NCI-H1436 (cell line): ENCODE measurements around the gene CMBL.
A peak's percentile ranks its signal among the peaks of the same experiment; 100 is the strongest.
"Not testable (repeated sequence)": the region's sequence is repeated elsewhere in the genome, so short reads cannot be mapped to it uniquely, and the experiment has no call there.

Experiments
- DNase-seq: peaks from one replicate; lab custom pipeline; 2025; lab: John Stamatoyannopoulos, UW

The CMBL gene

DNA sequence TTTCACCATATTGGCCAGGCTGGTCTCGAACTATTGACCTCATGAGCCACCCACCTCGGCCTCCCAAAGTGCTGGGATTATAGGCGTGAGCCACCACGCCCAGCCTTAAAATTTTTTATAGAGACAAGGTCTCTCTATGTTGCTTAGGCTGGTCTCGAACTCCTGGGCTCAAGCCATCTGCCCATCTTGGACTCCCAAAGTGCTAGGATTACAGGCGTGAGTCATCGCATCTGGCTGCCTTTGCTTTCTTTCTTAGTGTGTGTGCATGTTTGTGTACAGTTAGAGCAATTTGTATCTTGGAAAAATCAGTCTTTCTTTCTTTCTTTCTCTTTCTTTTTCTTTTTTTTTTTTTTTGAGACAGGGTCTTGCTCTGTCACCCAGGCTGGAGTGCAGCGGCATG is 22.3 kb downstream of the CMBL start:
- not testable (repeated sequence) for DNase-seq

DNA sequence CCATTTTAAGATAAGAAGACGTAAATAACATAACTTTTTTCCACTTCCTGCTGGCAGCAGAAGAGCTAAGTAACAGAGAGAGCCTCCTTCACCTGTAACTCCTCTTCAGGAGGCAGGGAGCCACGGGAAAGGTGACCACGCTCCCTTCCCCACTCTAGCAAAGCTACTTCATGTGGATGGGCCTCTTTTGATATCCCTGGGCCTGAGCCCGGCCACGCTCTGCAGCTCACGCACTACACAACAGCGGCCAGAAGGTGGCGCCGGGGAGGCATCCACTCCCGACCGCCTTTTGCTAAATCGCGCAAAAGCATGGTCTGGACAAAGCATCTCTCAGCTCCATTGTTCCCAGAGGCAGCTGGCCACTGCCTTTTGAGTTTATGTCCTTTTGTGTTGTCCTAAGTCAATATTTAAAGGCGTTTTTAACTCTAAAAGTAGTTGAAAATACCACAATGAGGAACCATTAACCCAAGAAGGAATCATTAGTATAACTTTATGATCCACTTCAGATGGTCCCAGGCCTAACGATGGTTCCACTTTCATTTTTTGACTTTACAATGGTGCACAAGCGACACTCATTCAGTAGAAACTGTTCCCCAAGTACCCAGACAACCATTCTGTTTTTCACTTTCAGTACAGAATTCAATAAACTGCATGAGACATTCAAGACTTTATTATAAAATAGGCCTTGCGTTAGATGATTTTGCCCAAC is 23.6 kb downstream of the CMBL start:
- DNase-seq, result peak; percentile 83

DNA sequence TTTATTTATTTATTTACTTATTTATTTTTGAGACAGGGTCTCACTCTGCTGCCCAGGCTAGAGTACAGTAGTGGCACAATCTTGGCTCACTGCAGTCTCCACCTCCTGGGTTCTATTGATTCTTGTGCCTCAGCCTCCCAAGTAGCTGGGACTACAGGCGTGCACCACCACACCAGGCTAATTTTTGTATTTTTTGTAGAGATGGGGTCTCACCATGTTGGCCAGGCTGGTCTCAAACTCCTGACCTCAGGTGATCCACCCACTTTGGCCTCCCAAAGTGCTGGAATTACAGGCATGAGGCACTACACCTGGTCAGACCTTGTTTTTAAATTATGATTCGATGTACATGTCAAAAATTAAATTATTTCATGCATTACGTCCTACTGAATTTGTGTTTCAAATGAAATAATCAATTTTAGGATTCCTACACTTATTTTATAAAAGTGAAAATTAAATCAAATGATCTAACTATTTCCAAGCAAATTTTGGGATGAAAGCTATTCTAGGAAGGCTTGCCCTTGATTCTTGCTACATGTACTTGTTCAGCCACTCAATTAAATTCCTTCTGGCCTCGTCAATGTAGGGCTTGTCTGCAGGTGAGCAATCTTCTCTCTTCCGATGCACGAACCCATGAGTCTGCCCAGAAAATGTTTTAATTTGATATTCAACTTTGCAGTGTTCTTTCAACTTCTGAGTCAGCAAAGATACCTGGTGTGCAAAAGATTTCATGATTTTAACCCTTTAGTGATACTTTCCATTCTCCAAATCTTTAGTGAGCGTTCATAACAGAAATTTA is 27.6 kb downstream of the CMBL start:
- no peak for DNase-seq

DNA sequence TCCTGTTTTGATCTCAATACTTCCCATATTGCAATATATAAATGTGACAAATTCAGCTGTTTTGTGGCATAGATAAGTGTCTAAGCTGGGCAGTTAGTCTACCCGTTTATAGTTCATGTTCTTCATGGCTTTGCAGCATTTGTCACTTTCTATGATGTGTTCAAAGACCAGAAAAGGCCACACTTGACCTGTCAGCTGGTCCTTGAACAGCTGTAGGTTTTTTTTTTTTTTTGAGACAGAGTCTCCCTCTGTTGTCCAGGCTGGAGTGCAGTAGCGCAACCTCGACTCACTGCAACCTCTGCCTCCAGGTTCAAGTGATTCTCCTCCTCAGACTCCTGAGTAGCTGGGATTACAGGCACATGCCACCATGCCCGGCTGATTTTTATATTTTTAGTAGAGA is 28.4 kb downstream of the CMBL start:
- DNase-seq, result no peak

DNA sequence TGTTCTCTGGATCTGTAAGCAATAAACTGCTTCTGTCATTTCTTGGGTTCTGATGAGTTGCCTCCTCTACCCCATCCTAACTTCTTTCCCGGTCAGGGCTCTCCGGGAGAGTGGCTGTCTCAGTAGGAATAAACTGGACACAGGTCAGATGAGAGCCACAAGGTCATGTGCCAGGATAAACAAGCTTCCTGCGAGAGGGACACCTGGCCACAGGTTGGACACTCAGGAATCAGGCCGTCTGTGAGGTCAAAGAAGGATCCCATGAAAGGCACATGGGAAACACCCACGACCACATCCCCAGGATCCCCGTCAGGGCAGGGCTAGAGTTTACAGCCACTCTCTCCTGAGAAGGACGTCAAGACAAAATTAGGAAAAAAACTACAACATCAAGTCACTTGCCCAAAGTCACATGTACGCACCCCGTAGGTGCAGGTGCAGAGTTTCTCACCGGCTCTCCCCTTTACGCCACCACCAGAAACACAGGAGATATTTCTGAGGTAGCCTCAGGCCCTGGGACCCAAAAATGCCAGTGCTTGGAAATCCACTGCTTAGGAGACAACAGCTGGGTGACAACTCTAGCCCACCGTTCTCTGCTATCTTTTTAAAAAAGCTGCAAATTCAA is 28.9 kb downstream of the CMBL start:
- no peak for DNase-seq

DNA sequence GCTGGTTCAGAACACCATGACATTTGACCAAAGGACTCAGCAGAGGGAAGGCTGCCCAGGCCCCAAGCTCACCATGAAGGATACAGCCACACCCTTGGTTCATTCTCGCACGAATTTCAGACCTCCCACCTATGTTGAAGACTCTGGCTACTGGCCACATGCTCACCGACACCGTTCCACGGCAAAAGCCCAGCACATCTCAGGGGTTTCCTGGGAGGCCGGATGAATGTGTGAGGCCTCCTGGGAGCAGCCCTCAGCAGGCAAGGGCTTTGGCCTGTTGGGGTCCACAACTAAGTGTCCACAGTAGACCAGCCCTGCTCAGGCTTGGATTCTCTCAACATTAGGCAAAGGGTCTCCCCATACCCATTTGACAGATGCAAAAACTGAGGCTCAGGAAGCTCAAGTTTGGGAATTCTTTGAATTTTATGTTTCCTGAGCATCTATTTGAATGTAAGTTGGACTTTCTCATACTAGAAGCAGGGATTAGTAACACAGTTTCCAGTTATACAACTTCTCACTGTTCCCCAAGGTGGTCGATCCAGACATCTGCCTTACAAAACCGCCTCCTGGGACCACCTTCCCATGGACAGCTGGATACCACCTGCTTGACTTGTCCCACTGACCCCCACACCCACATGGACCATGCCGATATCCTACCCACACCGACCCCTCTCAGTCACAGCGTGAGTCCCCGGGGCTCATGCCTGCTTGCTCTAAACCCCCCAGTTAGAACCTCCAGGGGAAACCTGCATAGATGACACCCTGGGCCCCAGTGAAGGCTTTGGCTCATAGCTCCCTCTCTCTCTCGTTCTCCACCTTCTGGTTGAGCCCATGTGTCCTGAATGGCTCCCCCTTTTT is 29.7 kb downstream of the CMBL start:
- DNase-seq, result no peak

DNA sequence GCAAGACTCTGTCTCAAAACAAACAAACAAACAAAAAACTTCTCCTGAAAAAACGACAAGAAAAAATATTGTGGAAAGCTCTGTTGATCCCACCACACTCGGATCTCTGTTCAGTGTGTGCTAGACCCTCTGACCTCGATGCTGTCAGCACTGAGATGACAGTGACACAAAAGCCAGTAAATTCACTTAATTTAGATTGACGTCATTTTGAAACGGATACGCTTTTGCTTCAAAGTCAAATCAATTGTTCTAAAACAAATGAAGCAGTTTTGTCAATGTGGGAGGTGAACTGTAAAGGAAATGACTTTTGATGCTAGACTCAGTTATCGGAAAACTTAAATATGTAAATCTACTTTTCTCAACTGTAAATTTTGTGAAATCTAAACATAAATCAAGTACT is 31.0 kb downstream of the CMBL start:
- DNase-seq, result no peak

DNA sequence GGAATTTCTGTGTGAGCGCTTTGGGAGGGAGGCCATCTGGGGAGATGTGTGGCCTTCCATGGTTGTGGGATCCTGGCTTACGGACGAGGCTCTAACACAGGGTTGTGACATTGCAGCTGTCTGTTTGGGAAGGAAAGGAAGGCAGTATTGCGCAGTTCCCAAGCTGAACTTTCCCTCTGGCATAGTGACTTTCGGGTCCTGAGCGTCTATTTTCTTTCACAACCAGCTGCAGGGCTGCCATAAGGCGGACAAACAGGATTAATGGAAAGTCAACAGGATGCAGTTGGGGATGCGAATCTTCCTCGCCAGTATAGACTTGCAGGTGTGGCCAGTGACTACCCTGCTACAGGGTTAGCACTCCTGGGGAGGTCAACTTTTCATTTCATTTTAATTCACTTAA is 31.7 kb downstream of the CMBL start:
- no peak for DNase-seq

DNA sequence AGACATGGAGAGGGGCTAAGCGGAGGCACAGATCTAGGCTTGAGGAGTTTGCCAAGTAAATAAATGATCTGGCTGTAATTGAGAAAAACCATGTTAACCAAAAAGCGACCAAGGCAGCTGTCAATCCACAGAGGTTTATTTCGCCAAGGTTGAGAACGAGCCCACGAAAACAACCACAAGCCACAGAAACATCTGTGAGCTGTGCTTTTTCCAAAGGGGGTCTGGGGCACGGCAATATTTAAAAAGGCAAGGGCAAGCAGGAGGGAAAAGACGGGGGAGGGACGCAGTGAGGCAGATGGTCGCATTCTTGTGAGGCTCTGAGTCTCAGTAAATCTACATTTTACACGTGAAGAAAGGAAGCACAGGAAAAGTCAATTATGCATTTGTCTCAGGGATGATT is 32.2 kb downstream of the CMBL start:
- no peak for DNase-seq

DNA sequence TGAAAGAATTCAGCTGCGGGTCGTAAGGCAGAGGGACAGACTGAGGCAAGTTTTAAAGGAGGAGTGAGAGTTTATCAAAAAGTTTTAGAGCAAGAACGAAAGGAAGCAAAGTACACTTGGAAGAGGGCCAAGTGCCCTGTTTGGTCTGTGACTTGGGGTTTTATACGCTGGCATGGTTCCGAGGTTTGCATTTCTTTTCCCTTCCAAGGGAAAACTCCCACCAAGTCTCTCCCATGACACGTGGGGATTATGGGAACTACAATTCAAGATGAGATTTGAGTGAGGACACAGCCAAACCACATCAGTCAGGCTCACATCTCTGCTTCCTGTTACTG is 34.9 kb downstream of the CMBL start:
- DNase-seq, result not testable (repeated sequence)

DNA sequence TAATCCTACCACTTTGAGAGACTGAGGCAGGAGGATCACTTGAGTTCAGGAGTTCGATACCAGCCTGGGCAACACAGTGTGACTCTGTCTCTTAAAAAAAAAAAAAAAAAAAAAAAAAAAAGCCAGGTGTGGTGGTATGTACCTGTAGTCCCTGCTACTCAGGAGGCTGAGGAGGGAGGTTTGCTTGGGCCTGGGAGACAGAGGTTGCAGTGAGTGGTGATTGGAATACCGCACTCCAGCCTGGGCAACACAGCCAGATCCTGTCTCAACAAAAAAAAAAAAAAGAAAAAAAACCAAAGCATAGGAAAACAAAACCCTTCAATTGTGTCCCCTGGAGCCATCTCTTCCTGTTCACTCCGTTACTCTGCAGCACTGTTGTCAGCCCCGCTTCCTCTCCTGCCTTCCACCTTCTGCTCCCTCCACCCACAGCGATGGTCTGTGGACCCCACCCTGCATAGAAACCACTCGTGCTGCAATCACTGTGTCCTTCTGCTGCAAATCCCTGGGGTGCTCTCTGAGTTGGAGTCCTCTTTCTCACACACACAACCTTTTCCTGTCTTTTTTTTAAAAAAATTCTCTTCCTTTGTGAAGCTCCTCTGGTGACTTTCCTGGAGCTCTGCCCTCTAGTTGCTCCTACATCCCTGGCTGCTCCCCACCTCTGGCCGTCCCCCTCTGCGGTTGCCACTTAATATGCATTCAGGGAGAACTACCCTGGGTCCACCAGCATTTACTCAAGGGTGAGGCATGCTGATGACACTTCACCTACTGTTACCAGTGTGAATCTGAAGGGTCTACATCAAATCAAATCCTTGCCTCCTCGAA is 35.4 kb downstream of the CMBL start:
- no peak for DNase-seq

DNA sequence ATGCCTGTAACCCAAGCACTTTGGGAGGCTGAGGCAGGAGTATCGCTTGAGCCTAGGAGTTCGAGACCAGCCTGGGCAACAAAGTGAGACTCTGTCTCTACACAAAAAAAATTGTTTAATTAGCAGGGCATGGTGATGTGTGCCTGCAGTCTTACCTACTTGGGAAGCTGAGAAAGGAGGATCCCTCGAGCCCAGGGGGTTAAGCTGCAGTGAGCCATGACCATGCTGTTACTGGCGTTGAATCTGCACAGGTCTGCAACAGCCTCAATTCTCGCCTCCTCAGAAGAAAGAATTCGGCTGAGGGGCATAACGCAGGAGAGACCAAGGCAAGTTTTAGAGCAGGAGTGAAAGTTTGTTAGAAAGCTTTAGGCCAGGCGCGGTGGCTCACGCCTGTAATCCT is 39.6 kb downstream of the CMBL start:
- no peak for DNase-seq

DNA sequence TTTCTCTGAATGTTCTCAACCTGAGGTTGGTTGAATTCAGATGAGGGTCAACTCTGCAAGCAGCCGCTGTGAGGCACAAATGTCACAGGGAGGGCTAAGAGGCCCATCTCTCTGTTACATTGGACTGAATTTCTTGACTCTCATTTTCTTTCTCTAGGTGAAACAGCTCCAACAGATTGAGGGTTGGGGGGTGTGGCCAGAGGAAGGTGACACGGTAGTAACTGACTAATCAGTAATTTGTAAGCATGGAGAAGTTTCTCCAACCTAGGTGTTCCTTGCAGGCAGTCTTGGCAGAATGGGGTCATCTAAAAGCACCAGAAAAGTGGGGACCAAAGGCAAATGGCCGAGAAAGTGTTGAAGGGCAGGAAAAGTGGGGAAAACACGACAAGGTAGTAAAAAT is 40.9 kb downstream of the CMBL start:
- DNase-seq, result no peak

DNA sequence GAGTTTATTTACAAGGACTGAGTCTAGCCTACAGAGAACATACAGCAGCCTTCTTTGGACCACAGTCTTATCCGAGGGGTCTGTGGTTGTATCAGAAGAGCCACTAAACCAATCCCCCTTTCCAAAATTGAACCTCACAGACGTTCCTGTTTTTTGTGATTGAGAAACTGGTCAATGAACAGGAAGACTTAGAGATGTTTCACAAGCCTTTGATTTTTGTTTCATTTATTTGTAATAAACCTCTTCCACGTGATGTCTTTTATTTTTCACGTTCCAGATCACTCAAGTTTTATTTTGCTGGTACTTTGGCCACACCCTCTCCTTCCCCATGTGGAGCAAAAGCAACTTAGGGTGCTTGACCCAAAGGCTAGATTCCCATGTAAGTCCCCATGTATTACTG is 41.6 kb downstream of the CMBL start:
- DNase-seq, result no peak

DNA sequence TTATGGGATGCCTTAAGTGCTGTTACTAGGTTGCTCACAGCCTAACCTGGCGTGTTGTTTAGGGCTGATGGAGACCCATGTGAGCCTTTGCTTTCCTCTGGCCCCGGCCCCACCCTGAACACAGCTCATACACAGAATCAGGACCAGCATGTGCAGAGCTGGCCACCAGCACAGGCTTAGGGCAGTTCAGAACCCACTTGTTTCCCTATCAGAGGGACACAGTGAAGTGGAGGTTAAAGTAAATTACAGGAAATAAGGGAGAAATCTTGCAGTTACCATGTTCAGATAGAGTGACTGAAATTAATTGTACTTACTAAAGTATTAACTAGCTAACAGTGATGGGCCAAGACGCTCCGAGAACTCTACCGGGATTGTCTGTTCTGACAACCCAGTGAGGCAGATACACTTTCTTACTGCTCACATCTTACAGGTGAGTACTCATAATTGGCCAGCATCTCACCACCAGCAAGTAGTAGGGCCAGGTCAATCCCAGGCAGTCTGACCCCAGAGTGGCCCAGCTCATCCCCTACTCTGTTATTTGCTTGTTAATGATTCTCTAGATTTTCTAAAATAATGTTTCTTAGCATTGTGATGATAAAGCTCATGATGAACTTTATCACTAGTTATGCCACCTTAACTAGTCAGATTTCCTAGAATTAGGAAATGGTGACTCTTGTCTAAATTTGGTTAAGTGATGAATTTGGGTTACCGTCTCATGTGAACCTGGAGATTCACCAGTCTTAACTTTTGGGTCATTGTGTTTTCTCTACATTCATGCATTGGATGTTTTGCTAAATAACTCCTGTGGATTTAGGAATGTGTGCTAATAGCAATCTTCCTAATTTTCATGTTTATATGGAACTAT is 42.2 kb downstream of the CMBL start:
- no peak for DNase-seq

DNA sequence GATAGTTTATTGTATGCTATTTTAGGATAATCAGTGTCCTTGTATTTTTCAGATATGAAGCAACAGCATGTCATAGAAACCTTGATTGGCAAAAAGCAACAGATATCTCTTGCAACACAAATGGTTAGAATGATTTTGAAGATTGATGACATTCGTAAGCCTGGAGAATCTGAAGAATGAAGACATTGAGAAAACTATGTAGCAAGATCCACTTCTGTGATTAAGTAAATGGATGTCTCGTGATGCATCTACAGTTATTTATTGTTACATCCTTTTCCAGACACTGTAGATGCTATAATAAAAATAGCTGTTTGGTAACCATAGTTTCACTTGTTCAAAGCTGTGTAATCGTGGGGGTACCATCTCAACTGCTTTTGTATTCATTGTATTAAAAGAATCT is 43.1 kb downstream of the CMBL start:
- no peak for DNase-seq

DNA sequence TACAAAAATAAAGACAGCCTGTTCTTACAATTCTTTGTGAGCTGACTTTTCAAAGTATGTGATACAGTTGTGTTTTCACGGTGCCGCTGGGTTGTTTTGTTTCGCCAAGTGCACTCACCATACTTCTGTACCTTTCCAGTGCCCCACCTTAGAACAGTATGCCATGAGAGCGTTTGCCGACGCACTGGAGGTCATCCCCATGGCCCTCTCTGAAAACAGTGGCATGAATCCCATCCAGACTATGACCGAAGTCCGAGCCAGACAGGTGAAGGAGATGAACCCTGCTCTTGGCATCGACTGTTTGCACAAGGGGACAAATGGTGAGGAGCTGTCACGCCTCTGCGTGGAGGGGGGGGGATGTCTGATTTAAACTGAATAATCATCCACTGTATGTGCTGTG is 44.7 kb downstream of the CMBL start:
- no peak for DNase-seq

DNA sequence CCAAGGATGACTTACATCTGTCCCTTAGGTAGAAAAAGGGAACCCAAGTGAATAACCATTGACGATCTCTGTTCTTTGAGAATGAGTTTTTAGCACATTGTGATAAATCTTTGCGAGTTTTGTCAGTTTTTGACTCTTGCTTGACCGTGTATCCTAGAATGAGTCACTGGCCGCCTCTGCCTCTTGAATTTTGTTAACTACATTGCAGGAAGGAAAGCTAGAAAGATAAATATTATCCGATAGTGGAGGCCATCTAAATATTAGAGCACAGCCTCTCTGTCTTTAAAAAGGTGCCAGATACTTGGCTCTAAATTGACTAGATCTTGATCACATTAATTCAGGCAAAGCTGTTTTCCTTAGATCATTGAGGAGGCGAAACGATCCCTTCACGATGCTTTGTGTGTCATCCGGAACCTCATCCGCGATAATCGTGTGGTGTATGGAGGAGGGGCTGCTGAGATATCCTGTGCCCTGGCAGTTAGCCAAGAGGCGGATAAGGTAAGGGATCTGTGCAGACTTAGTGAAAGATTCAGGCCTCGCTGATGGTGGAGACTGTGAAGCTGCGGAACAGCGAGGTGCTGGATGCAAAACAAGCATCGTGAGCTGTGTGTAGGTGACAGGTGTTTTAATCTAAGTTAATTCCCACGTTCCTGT is 45.5 kb downstream of the CMBL start:
- DNase-seq, result no peak

DNA sequence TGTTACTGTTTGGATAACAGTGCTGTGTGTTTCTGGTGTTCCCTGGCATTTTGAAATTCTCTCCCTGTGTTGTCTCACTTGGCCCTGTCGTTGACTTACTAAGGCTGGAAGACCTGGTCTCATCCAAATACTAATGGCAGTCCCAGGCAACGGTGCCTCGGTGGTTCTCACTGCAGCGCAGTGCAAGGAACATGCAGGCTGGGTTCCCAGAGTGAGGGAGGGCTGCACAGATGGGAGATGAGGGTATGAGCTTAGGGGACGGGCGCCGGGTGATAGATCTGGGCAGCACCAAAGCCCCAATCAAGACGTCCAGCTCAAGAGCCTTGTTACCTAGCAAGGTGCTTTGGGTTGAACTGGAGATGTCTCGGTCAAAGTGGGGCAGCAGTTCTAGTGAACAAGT is 46.6 kb downstream of the CMBL start:
- DNase-seq, result no peak

DNA sequence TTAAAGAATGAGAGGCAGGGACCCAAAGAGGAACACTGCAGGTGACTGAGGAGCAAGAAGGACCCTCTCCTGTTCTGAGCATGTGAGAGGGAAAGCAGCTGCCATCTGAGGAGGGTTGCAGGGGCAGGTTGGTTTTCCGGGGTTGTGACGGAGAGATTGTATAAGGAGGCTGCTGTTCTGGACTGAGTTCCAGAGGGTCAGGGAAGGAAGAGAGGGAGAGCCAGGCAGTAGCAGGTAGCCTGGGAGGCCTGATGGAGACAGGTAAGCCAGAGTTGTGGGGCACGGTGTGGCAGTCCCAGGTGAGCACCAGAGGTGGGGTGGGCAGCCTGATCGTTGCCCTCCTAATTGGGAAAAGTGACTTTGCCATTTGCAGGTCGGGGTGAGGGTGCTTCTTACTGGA is 47.8 kb downstream of the CMBL start:
- no peak for DNase-seq
